Sigmoid colon (tissue), 7 donors: ENCODE results near the gene CEP43. TPM values are rescaled to one million over a fixed set of nuclear protein-coding genes. Genes with fewer than 3 reads are reported as not detected.

Experiments
- DNase-seq: peaks from one replicate; pipeline ENCODE4 v3.0.0-alpha.2; 2019
- H3K27ac ChIP-seq, 4 donors: fragments of 200-600 bp; sonication (generic); one replicate each; pipeline ENCODE4 v1.5.1; 2016 to 2019; ENCODE audit warnings: mild to moderate bottlenecking in 1 of 4
- H3K27me3 ChIP-seq, 3 donors: fragments of 200-600 bp; sonication (generic); one replicate each; pipeline ENCODE4 v1.5.1; 2019; ENCODE audit warnings: mild to moderate bottlenecking in 1 of 3
- H3K36me3 ChIP-seq, 4 donors: fragments of 200-600 bp; sonication (generic); one replicate each; pipeline ENCODE4 v1.5.1; 2016 to 2019
- H3K4me1 ChIP-seq, 4 donors: fragments of 200-600 bp; sonication (generic); one replicate each; pipeline ENCODE4 v1.5.1; 2017 to 2019
- H3K4me3 ChIP-seq, 4 donors: fragments of 200-600 bp; sonication (generic); one replicate each; pipeline ENCODE4 v1.5.1; 2017 to 2019; ENCODE audit warnings: mild to moderate bottlenecking in 2 of 4, moderate library complexity in 1 of 4
- H3K9me3 ChIP-seq, 4 donors: fragments of 200-600 bp in 3 of 4; sonication (generic) in 3 of 4; one replicate each; pipeline versions ENCODE4 v1.5.1 to v1.6.1; 2013 to 2019
- CTCF ChIP-seq, 4 experiments: fragments of 450-650 bp in 3 of 4; fragments of 200-600 bp in 1 of 4; IDR thresholded peaks; one replicate each; pipeline ENCODE4 v1.5.1; 2016 to 2019; ENCODE audit warnings: antibody characterized with exemption in 4 of 4, mild to moderate bottlenecking in 3 of 4, moderate library complexity in 2 of 4
- EP300 ChIP-seq, 4 donors: sonication (generic); formaldehyde crosslinking; IDR thresholded peaks; one replicate each; pipeline ENCODE4 v1.6.1; 2017; ENCODE audit warnings: antibody characterized with exemption in 4 of 4
- POLR2A ChIP-seq, 2 donors: fragments of 450-650 bp; IDR thresholded peaks; one replicate each; pipeline ENCODE4 v1.6.1; 2016; ENCODE audit warnings: antibody characterized with exemption in 2 of 2, mild to moderate bottlenecking in 2 of 2, moderate library complexity in 2 of 2
- POLR2AphosphoS5 ChIP-seq, 4 donors: sonication (generic); formaldehyde crosslinking; IDR thresholded peaks; one replicate each; pipeline ENCODE4 v1.6.1; 2017; ENCODE audit warnings: antibody characterized with exemption in 4 of 4
- WGBS, 2 donors: extraction: QIAGEN DNeasy Blood & Tissue Kit; methylation state at CpG; one replicate each; pipeline ENCODE4 v1.1.7; 2013; 5-methylcytosine and 5-hydroxymethylcytosine counted together
- intact Hi-C: fragments of 100-400 bp; cut with DNase I; formaldehyde crosslinking; loops from one replicate; pipeline ENCODE4 v1.15.1; 2023
- polyA plus RNA-seq, 3 donors: library from polyadenylated mRNA; stranded (reverse); fragments of 200-250 nt; gene quantifications; one replicate each; pipeline ENCODE4 v1.2.3, GENCODE V29; 2013
- total RNA-seq, 4 donors: library from RNA; depleted of rRNA; stranded (reverse); fragments of >200 nt; gene quantifications; one replicate each; pipeline ENCODE4 v1.1.0, GENCODE V29; 2016
- donor health status: healthy with polysubstance abuse.
- donor health status: Bipolar disorder and iron deficiency.
- donor health status: healthy.

CEP43 gene
- total and polyA plus RNA-seq, 7 donors = 6.6 to 19.7 (median 14.3) TPM

- H3K4me1 ChIP-seq = peaks cover 0 to 21% (median 17%) of the 10 kb centered on the region in 4 donors
- intact Hi-C loops = loop anchor here (2.0 to 10.0 kb wide), 4 partner anchors 43 to 573 kb away; partner anchors contain the start of genes CEP43, MPC1 and RPS6KA2
- peak overlapping the region; percentile 63 to 97 (median 78) for H3K4me3 ChIP-seq
- WGBS, 2 donors = 1% methylated on average over 54 of the region's 54 CpGs
- H3K27me3 ChIP-seq = no peaks in the 10 kb centered on the region
- DNase-seq = no peak
- H3K9me3 ChIP-seq = no peaks in the 10 kb centered on the region
- H3K36me3 ChIP-seq = no peaks in the 10 kb centered on the region
- TF ChIP-seq POLR2A (IDR thresholded peaks at IDR 0.05) (no peak), CTCF (IDR thresholded peaks at IDR 0.05) (no peak), EP300 (IDR thresholded peaks at IDR 0.05) (no peak), POLR2AphosphoS5 (IDR thresholded peaks at IDR 0.05) (no peak)
- peak overlapping the region; percentile 82 to 90 (median 88) for H3K27ac ChIP-seq
These were observed 43.2 kb upstream of the CEP43 start for GRCh38 chr6:166955865-166956443.

GRCh38 chr6:166956444-166957086 is 42.6 kb upstream of the CEP43 start, which contains the start of gene RNASET2:
Gene RNASET2 (minus strand): TSS chr6:166956550. CDS start chr6:166956182, 368 bp downstream.
- 0 to 1% methylated on average over 71 of the region's 71 CpGs for WGBS, 2 donors
- DNase-seq = peak; percentile 98
- H3K36me3 ChIP-seq = no peaks in the 10 kb centered on the region
- TF ChIP-seq POLR2AphosphoS5 (IDR thresholded peaks at IDR 0.05) (peak; percentile 72 to 92 (median 83)), POLR2A (IDR thresholded peaks at IDR 0.05) (peak; percentile 56 to 84), EP300 (IDR thresholded peaks at IDR 0.05) (no peak), CTCF (IDR thresholded peaks at IDR 0.05) (no peak)
- H3K4me1 ChIP-seq = peaks cover 0 to 21% (median 17%) of the 10 kb centered on the region in 4 donors
- H3K4me3 ChIP-seq = peak within 1 kb of the TSS; percentile 63 to 97 (median 78)
- H3K27me3 ChIP-seq = no peaks in the 10 kb centered on the region
- no peaks in the 10 kb centered on the region for H3K9me3 ChIP-seq
- intact Hi-C loops = loop anchor here (2.0 to 10.0 kb wide), 4 partner anchors 42 to 574 kb away; partner anchors contain the start of genes CEP43, MPC1 and RPS6KA2
- peak within 1 kb of the TSS; percentile 82 to 90 (median 88) for H3K27ac ChIP-seq

DNA sequence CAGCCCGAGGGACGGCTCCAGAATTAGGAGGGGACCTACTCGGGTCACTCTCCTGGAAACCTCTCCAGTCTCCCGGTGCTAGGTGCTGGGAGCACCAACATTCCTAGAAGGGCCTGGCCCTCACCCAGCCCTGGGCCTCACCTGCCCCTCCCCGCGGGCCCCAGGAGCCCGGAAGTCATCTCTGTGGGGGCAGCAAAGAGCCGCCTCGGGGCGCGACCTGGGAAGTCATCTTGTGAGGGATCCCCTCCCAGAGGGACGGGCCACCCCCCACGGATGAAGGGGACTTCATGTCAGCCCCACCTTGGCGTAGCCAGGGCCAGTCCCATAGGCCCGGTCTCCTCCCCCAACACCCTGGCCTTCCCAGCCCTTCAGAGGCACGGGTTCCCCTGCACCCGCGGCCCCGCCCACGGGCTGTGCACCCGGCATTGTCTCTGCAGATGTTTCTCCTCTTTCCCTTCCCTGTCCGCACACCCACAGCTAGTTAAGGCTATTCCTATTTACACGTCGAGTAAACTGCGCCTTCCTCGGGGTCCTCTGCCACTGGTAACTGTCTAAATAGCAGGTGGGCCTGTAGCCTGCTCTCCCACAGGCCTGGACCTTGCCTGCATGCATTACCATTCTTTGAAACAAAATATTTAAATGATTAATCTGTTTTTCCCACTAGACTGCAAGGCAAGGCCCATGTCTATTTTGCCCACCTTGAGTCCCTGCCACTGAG is 42.0 kb upstream of the CEP43 start:
- Histone ChIP-seq H3K9me3 (no peaks in the 10 kb centered on the region), H3K27ac (peak overlapping the region; percentile 82 to 90 (median 88)), H3K27me3 (no peaks in the 10 kb centered on the region), H3K4me1 (peaks cover 0 to 21% (median 17%) of the 10 kb centered on the region in 4 donors), H3K4me3 (peak overlapping the region; percentile 63 to 97 (median 78)), H3K36me3 (no peaks in the 10 kb centered on the region)
- peak; percentile 84 for DNase-seq
- 1 to 5% methylated on average over 26 of the region's 26 CpGs for WGBS, 2 donors
- no peak for TF ChIP-seq EP300 (IDR thresholded peaks at IDR 0.05)
- TF ChIP-seq POLR2A (IDR thresholded peaks at IDR 0.05) = no peak
- TF ChIP-seq POLR2AphosphoS5 (IDR thresholded peaks at IDR 0.05) = no peak
- no peak for TF ChIP-seq CTCF (IDR thresholded peaks at IDR 0.05)
- intact Hi-C loops = loop anchor here (2.0 to 10.0 kb wide), 4 partner anchors 42 to 574 kb away; partner anchors contain the start of genes CEP43, MPC1 and RPS6KA2

DNA sequence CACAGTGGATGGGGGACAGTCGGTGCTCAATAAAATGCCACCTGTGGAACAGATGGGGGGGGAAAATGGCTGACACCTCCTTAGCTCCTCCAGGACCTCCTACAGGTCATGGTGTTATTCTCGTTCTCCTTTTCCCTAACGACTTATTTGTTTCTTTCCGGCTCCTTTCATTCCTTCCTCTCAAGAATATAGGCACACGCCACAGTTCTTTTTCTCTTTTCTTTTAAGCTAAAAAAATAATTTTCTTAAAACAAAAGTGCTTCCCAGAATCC is 41.5 kb upstream of the CEP43 start:
- peak overlapping the region; percentile 82 to 90 (median 88) for H3K27ac ChIP-seq
- peaks cover 0 to 21% (median 17%) of the 10 kb centered on the region in 4 donors for H3K4me1 ChIP-seq
- no peaks in the 10 kb centered on the region for H3K27me3 ChIP-seq
- intact Hi-C loops = loop anchor here (2.0 to 10.0 kb wide), 4 partner anchors 41 to 575 kb away; partner anchors contain the start of genes CEP43, MPC1 and RPS6KA2
- DNase-seq = no peak
- TF ChIP-seq CTCF (IDR thresholded peaks at IDR 0.05) (no peak), EP300 (IDR thresholded peaks at IDR 0.05) (no peak), POLR2AphosphoS5 (IDR thresholded peaks at IDR 0.05) (no peak), POLR2A (IDR thresholded peaks at IDR 0.05) (no peak)
- H3K36me3 ChIP-seq = no peaks in the 10 kb centered on the region
- 67 to 79% methylated on average over 5 of the region's 5 CpGs for WGBS, 2 donors
- H3K9me3 ChIP-seq = no peaks in the 10 kb centered on the region
- no peak overlapping the region for H3K4me3 ChIP-seq
